CD4-positive, alpha-beta T cell treated with Interleukin-12 subunit alpha and Interleukin-12 subunit beta, for 1 hour (primary cell): ENCODE measurements around the gene ZFP92.
A peak's percentile ranks its signal among the peaks of the same experiment; 100 is the strongest.

Experiments used
- DNase-seq: peaks from one replicate; pipeline ENCODE4 v3.0.0-alpha.2; 2020

The ZFP92 gene

DNA sequence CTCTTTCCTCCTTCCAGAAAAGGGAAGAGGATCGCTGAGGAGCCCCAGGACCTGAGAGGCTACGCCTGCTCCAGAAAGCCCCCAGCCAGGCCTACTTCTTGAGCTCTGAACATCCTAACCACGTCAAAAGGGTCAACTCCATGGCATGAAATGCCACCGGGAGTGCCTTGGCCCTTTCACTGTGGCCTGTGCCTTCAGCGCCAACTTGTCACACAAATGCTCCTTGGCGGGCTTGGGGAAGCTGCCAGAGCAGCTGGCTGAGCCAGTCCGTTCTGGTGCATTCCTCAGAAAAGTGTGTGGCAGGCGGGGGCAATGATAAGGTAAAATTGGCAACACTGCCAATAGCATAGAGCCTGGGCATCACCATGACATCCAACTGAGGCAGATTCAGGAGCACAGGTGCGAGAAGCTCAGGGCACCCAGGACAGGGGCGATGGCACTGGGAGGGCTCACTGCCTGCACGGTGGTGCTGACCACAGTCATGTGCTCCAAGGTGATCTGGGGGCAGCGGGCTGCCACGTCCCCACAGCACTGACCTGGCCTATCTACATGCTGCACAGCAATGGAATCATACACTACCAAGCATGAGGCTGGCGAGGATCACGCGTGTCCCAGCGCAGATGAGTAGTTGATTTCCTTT lies 46.7 kb downstream of the ZFP92 start:
- no peak for DNase-seq

DNA sequence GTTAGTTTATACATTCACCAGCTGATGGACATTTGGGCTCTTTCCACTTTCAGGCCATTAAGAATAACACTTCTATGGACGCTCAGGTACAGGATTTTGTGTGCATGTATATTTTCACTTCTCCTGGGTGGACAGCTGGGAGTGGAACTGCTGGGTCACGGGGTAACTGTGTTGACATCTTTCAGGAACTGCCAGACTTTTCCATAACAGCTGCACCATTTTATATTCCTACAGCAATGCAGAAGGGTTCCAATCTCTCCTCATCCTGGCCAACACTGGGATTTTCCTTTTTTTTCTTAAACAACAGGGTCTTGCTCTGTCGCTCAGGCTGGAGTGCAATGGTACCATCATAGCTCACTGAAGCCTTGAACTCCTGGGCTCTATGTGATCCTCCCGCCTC lies 47.2 kb downstream of the ZFP92 start:
- no peak for DNase-seq

DNA sequence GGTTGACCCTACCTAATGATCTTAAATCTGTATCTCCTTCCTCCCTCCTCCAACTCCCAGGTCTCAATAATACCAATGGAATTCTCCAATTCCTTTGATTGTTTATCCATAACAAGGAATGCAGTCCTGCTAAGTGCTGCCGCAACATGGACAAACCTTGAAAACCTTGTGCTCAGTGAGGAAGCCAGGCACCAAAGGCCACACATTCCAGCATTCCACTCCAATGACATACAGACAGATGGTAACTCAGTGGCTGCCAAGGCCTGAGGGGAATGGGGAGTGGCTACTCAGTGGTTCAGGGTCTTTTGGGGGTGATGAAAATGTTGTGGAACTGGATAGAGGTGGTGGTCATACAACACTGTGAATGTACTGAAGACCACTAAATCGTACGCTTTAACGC lies 48.7 kb downstream of the ZFP92 start:
- DNase-seq, result no peak

DNA sequence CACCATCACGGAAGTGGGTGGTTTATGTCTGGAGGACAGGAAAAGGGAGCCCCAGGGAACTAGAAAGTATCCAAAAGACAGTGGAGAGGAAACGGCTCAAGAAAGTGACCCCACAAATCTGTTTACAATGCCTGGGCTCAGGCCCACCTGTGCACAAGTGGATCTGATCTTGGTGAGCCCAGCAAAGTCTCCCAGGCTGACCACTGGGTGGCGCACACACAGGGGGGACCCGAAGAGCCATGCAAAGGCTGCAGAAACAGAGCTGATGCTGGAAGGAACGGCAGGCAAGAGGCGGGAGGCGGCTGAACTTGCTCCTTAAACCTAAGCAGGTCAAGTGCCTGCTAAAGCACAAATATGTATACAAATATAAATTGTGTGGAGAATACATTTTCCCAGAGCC lies 49.6 kb downstream of the ZFP92 start:
- peak; percentile 51 for DNase-seq
